Endometrial microvascular endothelial cells (primary cell): ENCODE measurements around the gene PRC1. TPM values are rescaled to one million over a fixed set of nuclear protein-coding genes. Genes with fewer than 3 reads are reported as not detected.

Experiments used
- in situ Hi-C: cut with HindIII; loops from 2 replicates; pipeline ENCODE4 v1.10.0; 2017; ENCODE audit warnings: low sequenced_read_pairs, low pct_unique_long_range_greater_than_20kb; ENCODE audit errors: inconsistent ontology term
- total RNA-seq: library from RNA; depleted of rRNA; stranded (reverse); fragments of >200 nt; gene quantifications from one replicate; pipeline ENCODE4 v1.2.3, GENCODE V29; 2015; ENCODE audit errors: inconsistent ontology term

The PRC1 gene
- total RNA-seq, 1 donor from 2014 or later = 230 TPM

DNA sequence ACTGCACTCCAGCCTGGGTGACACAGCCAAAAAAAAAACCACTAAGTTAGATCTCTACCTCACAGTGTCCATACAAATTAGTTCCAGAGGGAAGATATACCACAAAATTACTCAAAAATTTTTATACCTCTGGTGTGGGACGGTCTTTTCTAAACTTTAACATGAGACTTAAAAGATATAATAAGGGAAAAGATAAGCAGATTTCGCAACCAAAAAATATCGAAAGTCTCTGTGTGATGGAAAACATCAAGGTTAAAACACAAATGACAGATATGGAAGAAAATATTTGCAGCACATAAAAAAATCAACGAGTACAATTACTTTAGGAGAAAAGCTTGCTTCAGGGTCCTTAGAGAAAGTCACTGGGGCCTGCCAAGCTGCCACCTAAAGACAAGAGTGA lies 72.4 kb downstream of the PRC1 start:
- in situ Hi-C loops = no loop called here

DNA sequence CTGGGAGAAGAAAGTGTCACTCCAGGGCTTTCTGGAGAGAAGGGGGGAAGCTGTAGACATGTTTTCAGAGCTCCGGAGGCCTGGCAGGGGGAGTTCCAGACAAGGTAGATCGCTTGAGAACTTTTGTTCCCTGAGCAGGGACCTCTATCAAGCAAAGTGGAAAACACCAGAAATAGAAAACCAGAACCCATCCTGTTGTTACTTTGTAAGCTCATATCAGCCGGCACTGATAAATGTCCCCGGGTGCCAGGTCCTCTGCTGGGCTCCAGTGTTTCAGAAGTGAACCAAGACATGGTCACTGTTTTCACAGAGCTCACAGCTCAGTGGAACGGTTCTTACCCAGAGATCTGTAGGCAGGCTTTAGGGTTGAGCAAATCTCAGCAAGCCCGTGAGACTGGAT lies 75.5 kb downstream of the PRC1 start:
- in situ Hi-C loops = no loop called here

DNA sequence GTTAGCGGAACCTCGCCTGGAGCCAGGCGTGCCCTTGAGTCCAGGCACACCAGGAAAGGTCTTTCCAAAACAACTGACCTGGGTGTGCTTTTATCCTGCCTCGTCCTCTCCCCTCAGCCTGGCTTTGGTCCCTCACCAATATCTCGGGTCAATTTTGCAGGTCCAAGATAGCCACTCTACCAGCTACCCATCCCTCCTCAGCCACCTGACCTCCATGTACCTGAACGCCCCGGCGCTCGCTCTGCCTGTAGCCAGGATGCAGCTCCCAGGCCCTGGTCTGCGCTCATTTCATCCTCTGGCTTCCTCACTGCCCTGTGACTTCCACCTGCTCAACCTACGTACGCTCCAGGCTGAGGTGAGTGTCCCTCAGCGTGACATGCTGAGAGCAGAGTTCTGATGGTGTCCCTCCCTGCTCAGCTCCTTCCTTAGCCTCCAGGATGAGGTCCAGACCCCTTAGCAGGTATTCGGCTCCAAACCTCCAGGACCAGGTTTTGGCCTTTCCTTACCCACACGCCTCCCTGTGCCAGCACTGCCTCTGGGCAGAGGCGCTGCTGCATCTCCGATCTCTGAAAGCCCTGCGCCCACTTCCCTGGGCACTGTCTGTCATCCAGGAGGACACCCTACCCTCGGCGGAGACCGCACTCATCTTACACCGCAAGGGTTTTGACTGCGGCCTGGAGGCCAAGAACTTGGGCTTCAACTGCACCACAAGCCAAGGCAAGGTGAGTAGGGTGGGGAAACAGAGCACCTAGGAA lies 76.1 kb downstream of the PRC1 start:
- in situ Hi-C loops = no loop called here

DNA sequence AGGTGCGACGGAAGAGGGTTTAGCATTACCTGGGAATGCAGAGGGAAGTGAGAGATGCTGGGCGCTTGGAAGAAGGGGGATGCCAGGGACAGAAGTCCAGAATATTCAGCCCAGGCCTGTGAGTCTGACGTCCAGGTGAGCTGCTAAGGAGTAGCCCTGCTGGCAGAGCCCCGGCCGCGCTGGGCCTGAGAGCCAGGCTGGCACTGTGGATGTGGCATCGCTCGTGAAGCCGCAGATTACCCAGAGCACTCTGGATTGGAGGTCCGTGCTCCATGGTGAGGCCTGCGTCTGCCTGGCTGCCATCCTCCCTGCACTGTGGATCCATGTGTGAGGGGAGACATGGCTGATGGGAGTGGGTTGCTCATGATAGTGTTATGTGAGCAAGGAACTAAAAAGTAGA lies 76.8 kb downstream of the PRC1 start:
- in situ Hi-C loops = no loop called here

DNA sequence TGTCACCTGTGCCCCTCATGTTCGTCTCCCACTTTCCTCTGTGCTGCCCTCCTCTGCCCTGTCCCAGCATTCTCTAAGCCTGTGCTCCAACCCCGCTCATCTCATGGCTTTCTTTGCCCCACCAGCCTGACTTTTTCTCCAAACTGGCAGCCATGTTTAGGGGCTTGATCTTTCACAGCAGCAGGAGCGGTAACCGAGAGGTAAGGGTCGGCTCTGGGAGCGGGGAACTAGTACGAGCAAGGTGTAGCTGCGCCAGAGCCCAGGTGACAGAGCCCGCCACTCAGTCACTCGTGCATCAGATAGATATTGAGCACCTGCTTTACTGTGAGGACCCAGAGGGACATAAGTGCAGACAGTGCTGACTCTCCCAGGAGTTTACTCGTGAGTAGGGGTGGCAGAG lies 77.9 kb downstream of the PRC1 start:
- in situ Hi-C loops = no loop called here

Other genes with a start within 250 kb of the PRC1 start
- 156 TPM for gene FURIN, start 125.9 kb downstream of the PRC1 start, total RNA-seq
- gene FES, start 110.0 kb downstream of the PRC1 start, total RNA-seq = 144 TPM
- gene MAN2A2, start 91.2 kb downstream of the PRC1 start, total RNA-seq = 25.9 TPM
- 49.6 TPM for gene HDDC3, start 62.0 kb downstream of the PRC1 start, total RNA-seq
- 62.3 TPM for gene UNC45A, start 59.2 kb downstream of the PRC1 start, total RNA-seq
- 30.0 TPM for gene RCCD1, start 39.7 kb downstream of the PRC1 start, total RNA-seq
- 17.4 TPM for gene VPS33B, start 28.1 kb upstream of the PRC1 start, total RNA-seq
- gene SV2B, start 105.7 kb upstream of the PRC1 start, total RNA-seq = not detected